OCI-LY7 (cell line): ENCODE results near the gene ZNF432. TPM values are rescaled to one million over a fixed set of nuclear protein-coding genes. Genes with fewer than 3 reads are reported as not detected.

Experiments
- BruUV-seq: library from RNA; stranded (reverse); fragments of 400-500 nt; replicated peaks from 2 replicates; lab custom pipeline; 2021; lab: Mats Ljungman, UMichigan
- CTCF ChIA-PET: fragments of 300-600 bp; sonication (Branson Sonifier 250); formaldehyde crosslinking; loops from one replicate; lab custom pipeline; 2022; ENCODE audit warnings: antibody characterized with exemption; ENCODE audit not compliant: unreplicated experiment; lab: Charles Lee
- POLR2A ChIA-PET: fragments of 300-600 bp; sonication (Branson Sonifier 250); formaldehyde crosslinking; loops from one replicate; lab custom pipeline; 2022; ENCODE audit warnings: antibody characterized with exemption; lab: Charles Lee
- DNase-seq: peaks from one replicate; pipeline ENCODE4 v3.0.0-alpha.2; 2015; ENCODE audit warnings: low spot score
- H2AFZ ChIP-seq: fragments of 200-600 bp; sonication (generic), shearing (Covaris generic); 2 replicates; pipeline ENCODE4 v1.6.1; 2014; ENCODE audit warnings: mild to moderate bottlenecking, antibody characterized with exemption, low read length, moderate library complexity
- H3K27ac ChIP-seq: fragments of 200-600 bp; sonication (generic); 2 replicates; pipeline ENCODE4 v1.5.1; 2014; ENCODE audit warnings: mixed run types, low read depth, mild to moderate bottlenecking, moderate library complexity, low read length, inconsistent platforms; ENCODE audit not compliant: poor library complexity, severe bottlenecking
- H3K36me3 ChIP-seq: fragments of 200-600 bp; sonication (generic); 2 replicates; pipeline ENCODE4 v1.6.1; 2014; ENCODE audit warnings: mild to moderate bottlenecking, antibody characterized with exemption, low read length, moderate library complexity, mixed read lengths; ENCODE audit not compliant: insufficient read depth
- H3K4me1 ChIP-seq: fragments of 200-600 bp; sonication (generic); 2 replicates; pipeline ENCODE4 v1.5.1; 2014; ENCODE audit warnings: mild to moderate bottlenecking, low read length; ENCODE audit not compliant: insufficient read depth, poor library complexity, severe bottlenecking
- H3K4me2 ChIP-seq: fragments of 200-600 bp; sonication (generic); 2 replicates; pipeline ENCODE4 v1.6.1; 2014; ENCODE audit warnings: mild to moderate bottlenecking, low read length
- H3K4me3 ChIP-seq: fragments of 200-600 bp; sonication (generic); 2 replicates; pipeline ENCODE4 v1.5.1; 2014; ENCODE audit warnings: mild to moderate bottlenecking, low read depth, low read length; ENCODE audit not compliant: poor library complexity, severe bottlenecking
- H3K79me2 ChIP-seq: fragments of 200-600 bp; sonication (generic); 2 replicates; pipeline ENCODE4 v1.6.1; 2016; ENCODE audit warnings: low read depth, mild to moderate bottlenecking, low read length, moderate library complexity, mixed read lengths; ENCODE audit not compliant: insufficient read depth
- H3K9me2 ChIP-seq: fragments of 200-600 bp; sonication (generic); 2 replicates; pipeline ENCODE4 v1.6.1; 2016; ENCODE audit warnings: mild to moderate bottlenecking, low read length, mixed read lengths; ENCODE audit not compliant: insufficient read depth
- H3K9me3 ChIP-seq: fragments of 200-600 bp; sonication (generic); 2 replicates; pipeline ENCODE4 v1.6.1; 2014; ENCODE audit warnings: mild to moderate bottlenecking, mixed run types, low read length, mixed read lengths
- H4K20me1 ChIP-seq: fragments of 200-600 bp; sonication (generic); 2 replicates; pipeline ENCODE4 v1.6.1; 2014; ENCODE audit warnings: mild to moderate bottlenecking, antibody characterized with exemption, low read length, moderate library complexity, mixed read lengths; ENCODE audit not compliant: insufficient read depth
- CTCF ChIP-seq: fragments of 200-600 bp; sonication (generic); conservative IDR thresholded peaks from 2 replicates; pipeline ENCODE4 v1.5.1; 2014; ENCODE audit warnings: mild to moderate bottlenecking, antibody characterized with exemption, low read length, moderate library complexity, mixed read lengths
- EZH2phosphoT487 ChIP-seq: fragments of 200-600 bp; sonication (generic); IDR thresholded peaks from 2 replicates; pipeline ENCODE4 v1.6.1; 2018; ENCODE audit warnings: low read depth, borderline replicate concordance, mild to moderate bottlenecking, mixed run types, antibody characterized with exemption, low read length, moderate library complexity, mixed read lengths
- intact Hi-C: fragments of 100-400 bp; cut with micrococcal nuclease; formaldehyde crosslinking; loops from one replicate; pipeline ENCODE4 v1.10.0; 2022; ENCODE audit not compliant: unreplicated experiment
- total RNA-seq, 2 experiments: library from RNA; depleted of rRNA in 1 of 2; stranded (reverse); fragments of >200 nt in 1 of 2; shearing (Covaris generic) in 1 of 2; gene quantifications; 2 replicates each; pipeline ENCODE4 v1.2.3, GENCODE V29; 2014 to 2022

ZNF432 gene
- total RNA-seq, 2 experiments from 2014 or later = not detected

GRCh38 chr19:52022193-52022592 lies 26.4 kb downstream of the ZNF432 start:
- POLR2A ChIA-PET = no interaction called here

GRCh38 chr19:52020506-52020905 lies 28.1 kb downstream of the ZNF432 start:
- H2AFZ ChIP-seq = no peak overlapping the region
- TF ChIP-seq EZH2phosphoT487 = no peak
- TF ChIP-seq CTCF = no peak
- ChIA-PET CTCF (no interaction called here), POLR2A (no interaction called here)
- no peaks in the 10 kb centered on the region for H4K20me1 ChIP-seq
- DNase-seq = no peak
- H3K4me1 ChIP-seq = no peaks in the 10 kb centered on the region
- no peak overlapping the region for H3K4me3 ChIP-seq
- H3K27ac ChIP-seq = no peak overlapping the region
- peaks cover 99% of the 10 kb centered on the region for H3K36me3 ChIP-seq
- no TSS peak for BruUV-seq
- intact Hi-C loops = no loop called here
- H3K79me2 ChIP-seq = no peaks in the 10 kb centered on the region
- H3K9me2 ChIP-seq = no peaks in the 10 kb centered on the region
- no peak overlapping the region for H3K4me2 ChIP-seq
- H3K9me3 ChIP-seq = peaks cover 16% of the 10 kb centered on the region; the same call in 1 of the 2 replicates

More at GRCh38 chr19:52022193-52022592, 26.4 kb downstream of the ZNF432 start:
- Histone ChIP-seq H3K4me2 (no peak overlapping the region), H3K9me3 (peaks cover 20% of the 10 kb centered on the region; the same call in 1 of the 2 replicates), H3K79me2 (peaks cover 5% of the 10 kb centered on the region; the same call in 1 of the 2 replicates), H3K27ac (no peak overlapping the region), H2AFZ (no peak overlapping the region), H3K4me3 (no peak overlapping the region), H3K36me3 (peaks cover 92% of the 10 kb centered on the region), H4K20me1 (no peaks in the 10 kb centered on the region), H3K9me2 (no peaks in the 10 kb centered on the region), H3K4me1 (peaks cover 3% of the 10 kb centered on the region)
- CTCF ChIA-PET = no interaction called here
- BruUV-seq = no TSS peak
- no peak for DNase-seq
- intact Hi-C loops = no loop called here
- TF ChIP-seq EZH2phosphoT487 (no peak), CTCF (no peak)

- H3K9me3 ChIP-seq = 0 out of 2 replicates have a peak, but pooled peaks cover 5% of the 10 kb centered on the region
- CTCF ChIA-PET = no interaction called here
These were observed 38.0 kb downstream of the ZNF432 start for GRCh38 chr19:52010674-52011073.

More at GRCh38 chr19:52010674-52011073, 38.0 kb downstream of the ZNF432 start:
- Histone ChIP-seq H3K4me3 (no peak overlapping the region), H4K20me1 (no peaks in the 10 kb centered on the region), H2AFZ (no peak overlapping the region), H3K4me2 (no peak overlapping the region), H3K79me2 (no peaks in the 10 kb centered on the region), H3K27ac (no peak overlapping the region), H3K4me1 (no peaks in the 10 kb centered on the region), H3K36me3 (peaks cover 37% of the 10 kb centered on the region), H3K9me2 (no peaks in the 10 kb centered on the region)
- TF ChIP-seq EZH2phosphoT487 (no peak), CTCF (no peak)
- POLR2A ChIA-PET = no interaction called here
- no TSS peak for BruUV-seq
- intact Hi-C loops = no loop called here
- no peak for DNase-seq
